OCI-LY1 (cell line): ENCODE measurements around the gene LSAMP.

ENCODE experiments used
- H2AFZ ChIP-seq: fragments of 200-600 bp; sonication (generic), shearing (Covaris generic); 2 replicates; pipeline ENCODE4 v1.6.0; 2014; ENCODE audit warnings: antibody characterized with exemption, mild to moderate bottlenecking, low read length
- H3F3A ChIP-seq: fragments of 200-600 bp; sonication (generic), shearing (Covaris generic); 2 replicates; pipeline ENCODE4 v1.6.0; 2014; ENCODE audit warnings: mild to moderate bottlenecking, antibody characterized with exemption, low read length, moderate library complexity; ENCODE audit not compliant: insufficient read depth
- H3K27ac ChIP-seq: fragments of 200-600 bp; sonication (generic); 2 replicates; pipeline ENCODE4 v1.5.1; 2014; ENCODE audit warnings: low read length, mixed run types, mild to moderate bottlenecking, low read depth; ENCODE audit not compliant: poor library complexity, severe bottlenecking
- H3K27me3 ChIP-seq: fragments of 200-600 bp; sonication (generic); 2 replicates; pipeline ENCODE4 v1.6.0; 2014; ENCODE audit warnings: antibody characterized with exemption, mild to moderate bottlenecking, low read length, moderate library complexity; ENCODE audit not compliant: insufficient read depth
- H3K36me3 ChIP-seq: fragments of 200-600 bp; sonication (generic); 2 replicates; pipeline ENCODE4 v1.6.1; 2014; ENCODE audit warnings: mild to moderate bottlenecking, antibody characterized with exemption, low read length, moderate library complexity, mixed read lengths; ENCODE audit not compliant: insufficient read depth
- H3K4me1 ChIP-seq: fragments of 200-600 bp; sonication (generic); 2 replicates; pipeline ENCODE4 v1.5.1; 2014; ENCODE audit warnings: mild to moderate bottlenecking, low read length, moderate library complexity; ENCODE audit not compliant: insufficient read depth, severe bottlenecking
- H3K4me2 ChIP-seq: fragments of 200-600 bp; sonication (generic), shearing (Covaris generic); 2 replicates; pipeline ENCODE4 v1.6.1; 2014; ENCODE audit warnings: low read length
- H3K4me3 ChIP-seq: fragments of 200-600 bp; sonication (generic); 2 replicates; pipeline ENCODE4 v1.5.1; 2014; ENCODE audit warnings: low read length, low read depth, mild to moderate bottlenecking, mixed read lengths; ENCODE audit not compliant: poor library complexity, severe bottlenecking
- H3K79me2 ChIP-seq: fragments of 200-600 bp; shearing (Covaris generic); 2 replicates; pipeline ENCODE4 v1.6.1; 2016; ENCODE audit warnings: mixed run types, low read length, mixed read lengths; ENCODE audit not compliant: insufficient read depth
- H3K9ac ChIP-seq: fragments of 200-600 bp; sonication (generic), shearing (Covaris generic); 2 replicates; pipeline ENCODE4 v1.6.1; 2014; ENCODE audit warnings: mild to moderate bottlenecking, low read length, mixed read lengths
- H3K9me2 ChIP-seq: fragments of 200-600 bp; sonication (generic), shearing (Covaris generic); 2 replicates; pipeline ENCODE4 v1.6.1; 2014; ENCODE audit warnings: low read depth, mild to moderate bottlenecking, low read length, mixed read lengths
- H3K9me3 ChIP-seq: fragments of 200-600 bp; shearing (Covaris generic); 2 replicates; pipeline ENCODE4 v1.6.1; 2014; ENCODE audit warnings: low read length, mixed read lengths
- H4K20me1 ChIP-seq: fragments of 200-600 bp; sonication (generic), shearing (Covaris generic); 2 replicates; pipeline ENCODE4 v1.6.0; 2016; ENCODE audit warnings: mild to moderate bottlenecking, low read length; ENCODE audit not compliant: insufficient read depth
- CTCF ChIP-seq: fragments of 200-600 bp; sonication (generic), shearing (Covaris generic); IDR thresholded peaks from 2 replicates; pipeline ENCODE4 v1.5.1; 2017; ENCODE audit warnings: mild to moderate bottlenecking, antibody characterized with exemption, low read length, moderate library complexity, mixed read lengths
- EZH2 ChIP-seq: fragments of 200-600 bp; sonication (generic), shearing (Covaris generic); IDR thresholded peaks from 2 replicates; pipeline ENCODE4 v1.8.0; 2017; ENCODE audit warnings: borderline replicate concordance, mixed run types, mild to moderate bottlenecking, antibody characterized with exemption, low read length, moderate library complexity, mixed read lengths

The LSAMP gene

GRCh38 chr3:116160594-116160993, 284.7 kb downstream of the LSAMP start:
- H3K4me2 ChIP-seq, result no peak overlapping the region
- H3K27me3 ChIP-seq, result no peaks in the 10 kb centered on the region
- H3F3A ChIP-seq, result no peaks in the 10 kb centered on the region
- TF ChIP-seq EZH2, result no peak
- TF ChIP-seq CTCF, result no peak
- no peaks in the 10 kb centered on the region for H3K79me2 ChIP-seq
- no peaks in the 10 kb centered on the region for H3K36me3 ChIP-seq
- H2AFZ ChIP-seq, result no peak overlapping the region
- H3K4me3 ChIP-seq, result no peak overlapping the region
- H3K4me1 ChIP-seq, result no peaks in the 10 kb centered on the region
- H4K20me1 ChIP-seq, result no peaks in the 10 kb centered on the region
- no peak overlapping the region for H3K9ac ChIP-seq
- no peaks in the 10 kb centered on the region for H3K9me2 ChIP-seq
- no peak overlapping the region for H3K27ac ChIP-seq
- no peaks in the 10 kb centered on the region for H3K9me3 ChIP-seq

- Histone ChIP-seq H3K4me1 (no peaks in the 10 kb centered on the region), H3K9ac (no peak overlapping the region), H4K20me1 (no peaks in the 10 kb centered on the region), H3K36me3 (no peaks in the 10 kb centered on the region), H3K27me3 (no peaks in the 10 kb centered on the region), H3F3A (no peaks in the 10 kb centered on the region), H3K9me3 (no peaks in the 10 kb centered on the region), H3K79me2 (no peaks in the 10 kb centered on the region), H3K9me2 (no peaks in the 10 kb centered on the region), H3K4me2 (no peak overlapping the region), H3K4me3 (no peak overlapping the region), H3K27ac (no peak overlapping the region), H2AFZ (no peak overlapping the region)
- TF ChIP-seq EZH2 (no peak), CTCF (no peak)
Observed at GRCh38 chr3:116155841-116156240, 289.4 kb downstream of the LSAMP start.

- Histone ChIP-seq H3K4me2 (no peak overlapping the region), H3K9ac (no peak overlapping the region), H3K4me1 (no peaks in the 10 kb centered on the region), H3K36me3 (no peaks in the 10 kb centered on the region), H3K4me3 (no peak overlapping the region), H3K27me3 (no peaks in the 10 kb centered on the region), H3F3A (no peaks in the 10 kb centered on the region), H2AFZ (no peak overlapping the region), H3K9me3 (no peaks in the 10 kb centered on the region), H3K27ac (no peak overlapping the region), H3K9me2 (no peaks in the 10 kb centered on the region), H4K20me1 (no peaks in the 10 kb centered on the region), H3K79me2 (no peaks in the 10 kb centered on the region)
- TF ChIP-seq CTCF, result no peak
- no peak for TF ChIP-seq EZH2
Observed at GRCh38 chr3:116154389-116154788, 290.9 kb downstream of the LSAMP start.
